PC-9 (cell line): ENCODE measurements around the gene FOXO3. TPM values are rescaled to one million over a fixed set of nuclear protein-coding genes. Genes with fewer than 3 reads are reported as not detected.

Experiments used
- BruUV-seq: library from RNA; stranded (reverse); fragments of 400-500 nt; replicated peaks from 2 replicates; lab custom pipeline; 2021; lab: Mats Ljungman, UMichigan
- CTCF ChIA-PET: fragments of 300-600 bp; sonication (Branson Sonifier 250); formaldehyde crosslinking; loops from one replicate; lab custom pipeline; 2022; ENCODE audit warnings: antibody characterized with exemption; lab: Charles Lee
- POLR2A ChIA-PET: fragments of 300-600 bp; sonication (Branson Sonifier 250); formaldehyde crosslinking; loops from one replicate; lab custom pipeline; 2022; ENCODE audit warnings: antibody characterized with exemption; ENCODE audit not compliant: unreplicated experiment; lab: Charles Lee
- DNase-seq, 2 experiments: peaks; one replicate each; pipeline versions ENCODE4 v3.0.0 to v3.0.0-alpha.2; 2015 to 2022; ENCODE audit warnings: mixed read lengths in 1 of 2
- H2AFZ ChIP-seq: fragments of 200-600 bp; sonication (generic); 2 replicates; pipeline ENCODE4 v1.8.1; 2017; ENCODE audit warnings: antibody characterized with exemption
- H3F3A ChIP-seq: fragments of 200-600 bp; sonication (generic); 2 replicates; pipeline ENCODE4 v1.8.1; 2017; ENCODE audit warnings: antibody characterized with exemption, mild to moderate bottlenecking, low read depth; ENCODE audit not compliant: insufficient read depth
- H3K27ac ChIP-seq: fragments of 200-600 bp; sonication (generic); 2 replicates; pipeline ENCODE4 v1.6.1; 2016; ENCODE audit warnings: mixed run types
- H3K27me3 ChIP-seq: fragments of 200-600 bp; sonication (generic); 2 replicates; pipeline ENCODE4 v1.6.1; 2016; ENCODE audit warnings: low read depth, mixed run types; ENCODE audit not compliant: insufficient read depth
- H3K36me3 ChIP-seq: fragments of 200-600 bp; sonication (generic); 2 replicates; pipeline ENCODE4 v1.6.1; 2016; ENCODE audit warnings: low read depth, mixed run types
- H3K4me1 ChIP-seq: fragments of 200-600 bp; sonication (generic); replicated peaks from 2 replicates; pipeline ENCODE4 v1.6.1; 2016; ENCODE audit warnings: mixed run types; ENCODE audit not compliant: insufficient read depth
- H3K4me2 ChIP-seq: fragments of 200-600 bp; sonication (generic); 2 replicates; pipeline ENCODE4 v1.6.1; 2017; ENCODE audit warnings: mixed run types
- H3K4me3 ChIP-seq: fragments of 200-600 bp; sonication (generic); 2 replicates; pipeline ENCODE4 v1.6.1; 2016; ENCODE audit warnings: mixed run types
- H3K79me2 ChIP-seq: fragments of 200-600 bp; sonication (generic); 2 replicates; pipeline ENCODE4 v1.6.1; 2017; ENCODE audit warnings: low read depth, mixed run types
- H3K9me2 ChIP-seq: fragments of 200-600 bp; sonication (generic); 2 replicates; pipeline ENCODE4 v1.8.1; 2017; ENCODE audit warnings: mild to moderate bottlenecking; ENCODE audit not compliant: insufficient read depth
- H3K9me3 ChIP-seq: fragments of 200-600 bp; sonication (generic); 2 replicates; pipeline ENCODE4 v1.8.1; 2016; ENCODE audit warnings: low read depth; ENCODE audit not compliant: insufficient read depth
- H4K20me1 ChIP-seq: fragments of 200-600 bp; sonication (generic); 2 replicates; pipeline ENCODE4 v1.8.1; 2017; ENCODE audit not compliant: insufficient read depth
- CTCF ChIP-seq: fragments of 200-600 bp; sonication (generic); conservative IDR thresholded peaks from 2 replicates; pipeline ENCODE4 v1.6.1; 2017; ENCODE audit warnings: mixed run types, antibody characterized with exemption, mild to moderate bottlenecking, moderate library complexity
- EZH2 ChIP-seq: fragments of 200-600 bp; sonication (generic); IDR thresholded peaks from 2 replicates; pipeline ENCODE4 v1.8.0; 2017; ENCODE audit warnings: antibody characterized with exemption, low read depth
- intact Hi-C: fragments of 100-400 bp; cut with micrococcal nuclease; formaldehyde crosslinking; loops from one replicate; pipeline ENCODE4 v1.10.0; 2022; ENCODE audit not compliant: unreplicated experiment
- total RNA-seq: library from RNA; stranded (reverse); gene quantifications from 2 replicates; pipeline ENCODE4 v1.2.3, GENCODE V29; 2021

The FOXO3 gene
- total RNA-seq, 1 experiment from 2014 or later, result 59.4 TPM

GRCh38 chr6:108581932-108582475 lies 21.3 kb downstream of the FOXO3 start:
- Histone ChIP-seq H3K9me3 (no peaks in the 10 kb centered on the region), H3K36me3 (peaks cover 32% of the 10 kb centered on the region), H3K79me2 (peaks cover 98% of the 10 kb centered on the region), H3K4me1 (peaks cover 71% of the 10 kb centered on the region), H3K27me3 (no peaks in the 10 kb centered on the region), H2AFZ (no peak overlapping the region), H3F3A (peaks cover 65% of the 10 kb centered on the region), H3K4me2 (peak overlapping the region; percentile 61), H4K20me1 (peaks cover 90% of the 10 kb centered on the region), H3K27ac (peak overlapping the region; percentile 70), H3K4me3 (no peak overlapping the region; the same call in 1 of the 2 replicates), H3K9me2 (no peaks in the 10 kb centered on the region)
- ChIA-PET POLR2A (no interaction called here), CTCF (no interaction called here)
- no peak for TF ChIP-seq EZH2
- TF ChIP-seq CTCF, result no peak
- no peak for DNase-seq
- BruUV-seq, result no TSS peak
- intact Hi-C loops, result loop anchor here (1.0 kb wide), 1 partner anchor 20 kb away; no protein-coding TSS in a partner anchor

- Histone ChIP-seq H3K27me3 (no peaks in the 10 kb centered on the region), H3K4me3 (no peak overlapping the region), H3K4me1 (peaks cover 77% of the 10 kb centered on the region), H3K9me2 (no peaks in the 10 kb centered on the region), H3K27ac (peak overlapping the region; percentile 70; the same call in 1 of the 2 replicates), H4K20me1 (peaks cover 96% of the 10 kb centered on the region), H3K79me2 (peaks cover 98% of the 10 kb centered on the region), H2AFZ (no peak overlapping the region), H3F3A (peaks cover 60% of the 10 kb centered on the region), H3K4me2 (no peak overlapping the region; the same call in 1 of the 2 replicates), H3K9me3 (no peaks in the 10 kb centered on the region), H3K36me3 (peaks cover 27% of the 10 kb centered on the region)
- CTCF ChIA-PET, result no interaction called here
- no TSS peak for BruUV-seq
- TF ChIP-seq EZH2, result no peak
- TF ChIP-seq CTCF, result no peak
- POLR2A ChIA-PET, result no interaction called here
- DNase-seq, result no peak
- intact Hi-C loops, result no loop called here
Measured at GRCh38 chr6:108582618-108583017, 21.9 kb downstream of the FOXO3 start.

- no TSS peak for BruUV-seq
- TF ChIP-seq EZH2 (no peak), CTCF (no peak)
- no peak overlapping the region for H3K27ac ChIP-seq
- no peak for DNase-seq
- H3F3A ChIP-seq, result peaks cover 60% of the 10 kb centered on the region
- CTCF ChIA-PET, result no interaction called here
- no peaks in the 10 kb centered on the region for H3K9me2 ChIP-seq
- peaks cover 96% of the 10 kb centered on the region for H4K20me1 ChIP-seq
- no peaks in the 10 kb centered on the region for H3K9me3 ChIP-seq
- H3K79me2 ChIP-seq, result peaks cover 98% of the 10 kb centered on the region
- POLR2A ChIA-PET, result no interaction called here
- H3K27me3 ChIP-seq, result no peaks in the 10 kb centered on the region
- peaks cover 14% of the 10 kb centered on the region; the same call in 1 of the 2 replicates for H3K36me3 ChIP-seq
- H2AFZ ChIP-seq, result no peak overlapping the region
- no peak overlapping the region for H3K4me2 ChIP-seq
- intact Hi-C loops, result no loop called here
- peaks cover 77% of the 10 kb centered on the region for H3K4me1 ChIP-seq
- no peak overlapping the region for H3K4me3 ChIP-seq
Measured at GRCh38 chr6:108584323-108584722, 23.6 kb downstream of the FOXO3 start.
